IMR-90 (cell line): ENCODE data around the gene CERS6. TPM values are rescaled to one million over a fixed set of nuclear protein-coding genes. Genes with fewer than 3 reads are reported as not detected.

Experiments used
- ATAC-seq: fragments of 200-7000 bp; cut with Tn5 transposase; 2 replicates; pipeline ENCODE4 v1.9.1; 2020; ENCODE audit warnings: low read depth, mild to moderate bottlenecking, moderate library complexity
- BruUV-seq: library from RNA; stranded (reverse); fragments of 400-500 nt; replicated peaks from 2 replicates; lab custom pipeline; 2021; lab: Mats Ljungman, UMichigan
- CTCF ChIA-PET: fragments of 300-600 bp; formaldehyde crosslinking; extraction: SDS; loops from one replicate; lab custom pipeline; 2021; ENCODE audit warnings: antibody characterized with exemption; lab: Yijun Ruan, JAX
- POLR2A ChIA-PET: fragments of 300-600 bp; sonication (Branson Sonifier 250); formaldehyde crosslinking; loops from one replicate; lab custom pipeline; 2022; ENCODE audit warnings: antibody characterized with exemption; ENCODE audit not compliant: unreplicated experiment; lab: Charles Lee
- DNase-seq: peaks from one replicate; pipeline ENCODE4 v3.0.0; 2013
- H2AFZ ChIP-seq: replicated peaks from 2 replicates; pipeline ENCODE3; 2013; ENCODE audit warnings: low read length, mild to moderate bottlenecking; ENCODE audit not compliant: poor library complexity
- H2AK5ac ChIP-seq: 2 replicates; pipeline ENCODE4 v1.6.1; 2013; ENCODE audit warnings: low read depth, low read length, inconsistent platforms
- H2AK9ac ChIP-seq: replicated peaks from 2 replicates; pipeline ENCODE3; 2013; ENCODE audit warnings: mild to moderate bottlenecking, low read depth, low read length, moderate library complexity; ENCODE audit not compliant: poor library complexity
- H2BK120ac ChIP-seq: 2 replicates; pipeline ENCODE4 v1.6.1; 2013; ENCODE audit warnings: low read depth, low read length, inconsistent platforms
- H2BK15ac ChIP-seq: 3 replicates; pipeline ENCODE4 v1.6.1; 2013; ENCODE audit warnings: low read depth, low read length, inconsistent platforms
- H2BK20ac ChIP-seq: 2 replicates; pipeline ENCODE4 v1.6.1; 2013; ENCODE audit warnings: low read depth, mild to moderate bottlenecking, inconsistent platforms, low read length, moderate library complexity
- H2BK5ac ChIP-seq: 2 replicates; pipeline ENCODE4 v1.6.1; 2013; ENCODE audit warnings: mild to moderate bottlenecking, low read depth, low read length, inconsistent platforms; ENCODE audit not compliant: poor library complexity, severe bottlenecking
- H3K14ac ChIP-seq: replicated peaks from 2 replicates; pipeline ENCODE4 v1.6.1; 2013; ENCODE audit warnings: low read depth, low read length, inconsistent platforms
- H3K18ac ChIP-seq: 2 replicates; pipeline ENCODE4 v1.6.1; 2013; ENCODE audit warnings: low read depth, low read length, control low read depth
- H3K23ac ChIP-seq: 2 replicates; pipeline ENCODE4 v1.6.1; 2013; ENCODE audit warnings: low read depth, low read length, inconsistent platforms
- H3K27ac ChIP-seq: 2 replicates; pipeline ENCODE4 v1.5.1; 2013; ENCODE audit warnings: mild to moderate bottlenecking, control low read depth, low read length; ENCODE audit not compliant: insufficient read depth
- H3K27me3 ChIP-seq: 2 replicates; pipeline ENCODE4 v1.6.1; 2013; ENCODE audit warnings: low read length; ENCODE audit not compliant: control insufficient read depth, insufficient read depth
- H3K36me3 ChIP-seq: 2 replicates; pipeline ENCODE4 v1.6.1; 2013; ENCODE audit warnings: low read length, mixed read lengths; ENCODE audit not compliant: control insufficient read depth, insufficient read depth
- H3K4ac ChIP-seq: 2 replicates; pipeline ENCODE4 v1.6.1; 2013; ENCODE audit warnings: low read depth, low read length, inconsistent platforms
- H3K4me1 ChIP-seq: 2 replicates; pipeline ENCODE4 v1.6.1; 2013; ENCODE audit warnings: low read length, mixed read lengths; ENCODE audit not compliant: control insufficient read depth, insufficient read depth
- H3K4me2 ChIP-seq: 2 replicates; pipeline ENCODE4 v1.6.1; 2013; ENCODE audit warnings: low read depth, mild to moderate bottlenecking, control low read depth, low read length, moderate library complexity
- H3K4me3 ChIP-seq: 2 replicates; pipeline ENCODE4 v1.5.1; 2013; ENCODE audit warnings: low read depth, mild to moderate bottlenecking, control low read depth, low read length, moderate library complexity; ENCODE audit not compliant: insufficient read depth
- H3K56ac ChIP-seq: 2 replicates; pipeline ENCODE4 v1.6.1; 2013; ENCODE audit warnings: low read length, inconsistent platforms; ENCODE audit not compliant: insufficient read depth; ENCODE audit errors: extremely low read depth
- H3K79me1 ChIP-seq, 2 experiments: 2 replicates each; pipeline ENCODE4 v1.6.1; 2013; ENCODE audit warnings: low read length in 2 of 2, inconsistent platforms in 1 of 2, low read depth in 1 of 2
- H3K9ac ChIP-seq: 2 replicates; pipeline ENCODE4 v1.6.1; 2013; ENCODE audit warnings: low read depth, low read length, control low read depth
- H3K9me1 ChIP-seq: 2 replicates; pipeline ENCODE4 v1.6.1; 2013; ENCODE audit warnings: low read length, inconsistent platforms; ENCODE audit not compliant: insufficient read depth
- H3K9me3 ChIP-seq: 2 replicates; pipeline ENCODE4 v1.6.1; 2013; ENCODE audit warnings: low read length; ENCODE audit not compliant: control insufficient read depth, insufficient read depth
- H4K20me1 ChIP-seq: 2 replicates; pipeline ENCODE4 v1.6.1; 2013; ENCODE audit warnings: low read length, inconsistent platforms; ENCODE audit not compliant: insufficient read depth
- H4K5ac ChIP-seq: 2 replicates; pipeline ENCODE4 v1.6.1; 2013; ENCODE audit warnings: mild to moderate bottlenecking, low read depth, low read length, control low read depth
- H4K8ac ChIP-seq, 2 experiments: 2 replicates each; pipeline ENCODE4 v1.6.1; 2013; ENCODE audit warnings: low read depth in 2 of 2, low read length in 2 of 2, control low read depth in 1 of 2, inconsistent platforms in 1 of 2
- H4K91ac ChIP-seq: 2 replicates; pipeline ENCODE4 v1.6.1; 2013; ENCODE audit warnings: low read depth, low read length, inconsistent platforms; ENCODE audit not compliant: insufficient read depth
- CHD1 ChIP-seq: IDR thresholded peaks from 2 replicates; pipeline ENCODE4 v1.6.1; 2012; ENCODE audit warnings: low read depth, low read length, improper control_type of control experiment
- MAFK ChIP-seq: IDR thresholded peaks from 2 replicates; pipeline ENCODE4 v1.6.1; 2012; ENCODE audit warnings: low read depth, low read length, improper control_type of control experiment
- NFE2L2 ChIP-seq: fragments of 150-350 bp; IDR thresholded peaks from 2 replicates; pipeline ENCODE4 v1.6.1; 2016; ENCODE audit warnings: low read depth, mild to moderate bottlenecking, low read length
- POLR2A ChIP-seq: IDR thresholded peaks from 2 replicates; pipeline ENCODE4 v1.6.1; 2012; ENCODE audit warnings: mild to moderate bottlenecking, low read depth, low read length
- SMC3 ChIP-seq: fragments of 150-350 bp; IDR thresholded peaks from 2 replicates; pipeline ENCODE4 v1.6.1; 2016; ENCODE audit warnings: low read depth, mild to moderate bottlenecking, antibody characterized with exemption, low read length, moderate library complexity
- WGBS, 2 experiments: methylation state at CpG; one replicate each; pipeline versions ENCODE4 v1.1.5 to v1.1.7; 2013; ENCODE audit warnings: missing lambda C conversion rate in 2 of 2; ENCODE audit not compliant: insufficient read length in 1 of 2; ENCODE audit errors: extremely low coverage in 2 of 2; 5-methylcytosine and 5-hydroxymethylcytosine counted together
- dilution Hi-C: fragments of 300-500 bp; cut with HindIII; formaldehyde crosslinking; loops from one replicate; pipeline ENCODE4 v1.14.3; 2018; ENCODE audit warnings: low sequenced_read_pairs; ENCODE audit not compliant: unreplicated experiment
- in situ Hi-C: fragments of 300-500 bp; cut with MboI; formaldehyde crosslinking; loops from 3 replicates; pipeline ENCODE4 v1.14.3; 2019; ENCODE audit warnings: low sequenced_read_pairs, inconsistent platforms, mixed read lengths
- intact Hi-C: fragments of 100-400 bp; cut with micrococcal nuclease; formaldehyde crosslinking; loops from 2 replicates; pipeline ENCODE4 v1.10.0; 2022
- polyA plus RNA-seq, 3 experiments: library from polyadenylated mRNA; depleted of rRNA; stranded (reverse); fragments of >200 nt; gene quantifications; 2 replicates each; pipeline ENCODE4 v1.2.3, GENCODE V29; 2012; ENCODE audit warnings: low replicate concordance in 1 of 3
- total RNA-seq: library from RNA; depleted of rRNA; stranded (reverse); fragments of >200 nt; gene quantifications from 2 replicates; pipeline ENCODE4 v1.2.3, GENCODE V29; 2012

The CERS6 gene
- total and polyA plus RNA-seq, 2 of the 4 experiments (the other 2 are of a cell fraction): 2.1 to 5.7 TPM

DNA sequence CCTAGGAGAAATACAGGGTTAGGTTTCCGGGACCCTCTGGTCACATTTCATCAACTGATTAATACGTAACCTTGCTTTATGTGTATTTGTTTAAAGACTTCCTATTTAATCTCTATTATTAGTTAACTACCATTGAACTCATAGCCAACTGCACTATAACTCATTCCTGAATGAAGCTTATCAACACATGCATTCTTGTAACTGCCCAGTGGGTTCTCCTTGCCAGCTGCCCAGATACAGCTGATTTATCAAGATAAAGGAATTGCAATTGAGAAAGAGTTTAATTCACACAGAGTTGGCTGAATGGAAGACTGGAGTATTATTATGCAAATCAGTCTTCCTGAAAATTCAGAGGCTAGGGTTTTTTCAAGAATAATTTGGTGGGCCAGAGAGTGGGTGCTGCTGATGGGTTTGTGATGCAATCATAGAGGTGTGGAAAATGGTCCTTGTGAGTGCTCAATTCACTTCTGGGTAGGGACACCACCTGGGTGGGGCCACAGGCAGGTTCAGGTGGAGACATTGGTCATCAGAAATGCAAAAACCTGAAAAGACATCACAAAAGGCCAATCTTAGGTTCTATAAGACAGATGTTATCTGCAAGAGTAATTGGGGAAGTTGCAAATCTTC, 325.2 kb downstream of the CERS6 start:
- in situ Hi-C loops: no loop called here
- H2AK9ac ChIP-seq: no peak overlapping the region
- no peak overlapping the region for H2BK120ac ChIP-seq
- no peak overlapping the region for H3K56ac ChIP-seq
- H4K5ac ChIP-seq: no peak overlapping the region
- no peak overlapping the region for H4K8ac ChIP-seq
- no peak overlapping the region for H2BK20ac ChIP-seq
- no peak overlapping the region for H3K4ac ChIP-seq
- no peak overlapping the region for H2BK5ac ChIP-seq
- H4K20me1 ChIP-seq: no peaks in the 10 kb centered on the region
- no peaks in the 10 kb centered on the region for H3K9me3 ChIP-seq
- H3K27ac ChIP-seq: no peak overlapping the region
- H4K91ac ChIP-seq: no peak overlapping the region
- no peak overlapping the region for H2AK5ac ChIP-seq
- H3K9me1 ChIP-seq: no peaks in the 10 kb centered on the region
- POLR2A ChIA-PET: no interaction called here
- no CpG with 5 or more reads among the region's 2 CpGs for WGBS, 2 experiments
- no peak overlapping the region for H3K4me2 ChIP-seq
- H3K18ac ChIP-seq: no peak overlapping the region
- H3K36me3 ChIP-seq: no peaks in the 10 kb centered on the region
- H3K23ac ChIP-seq: no peak overlapping the region
- H3K4me3 ChIP-seq: no peak overlapping the region
- no peak for ATAC-seq
- no peaks in the 10 kb centered on the region for H3K27me3 ChIP-seq
- H3K14ac ChIP-seq: no peak overlapping the region
- no peaks in the 10 kb centered on the region for H3K79me1 ChIP-seq
- intact Hi-C loops: no loop called here
- H3K4me1 ChIP-seq: no peaks in the 10 kb centered on the region
- dilution Hi-C loops: no loop called here
- H2AFZ ChIP-seq: no peak overlapping the region
- no peak for DNase-seq
- CTCF ChIA-PET: no interaction called here
- no peak overlapping the region for H3K9ac ChIP-seq
- TF ChIP-seq POLR2A (no peak), MAFK (no peak), NFE2L2 (no peak), SMC3 (no peak), CHD1 (no peak)
- no peak overlapping the region for H2BK15ac ChIP-seq
- no TSS peak for BruUV-seq
